H1 (cell line): Measurements from ENCODE around the gene ARMC12. TPM values are rescaled to one million over a fixed set of nuclear protein-coding genes. Genes with fewer than 3 reads are reported as not detected.

Experiments
- GABPA ChIP-seq: IDR thresholded peaks from 2 replicates; pipeline ENCODE4 v1.6.1; 2011; ENCODE audit warnings: mild to moderate bottlenecking, low read length, moderate library complexity, borderline replicate concordance; ENCODE audit not compliant: insufficient read depth
- JUN ChIP-seq: IDR thresholded peaks from 2 replicates; pipeline ENCODE4 v1.6.1; 2011; ENCODE audit warnings: low read depth, mild to moderate bottlenecking, improper control_type of control experiment, low read length
- PHF8 ChIP-seq: fragments of 200-600 bp; sonication (generic); conservative IDR thresholded peaks from 2 replicates; pipeline ENCODE4 v1.7.1; 2012; ENCODE audit warnings: low read depth, mild to moderate bottlenecking, inconsistent platforms, low read length, moderate library complexity
- POLR2AphosphoS5 ChIP-seq: IDR thresholded peaks from 2 replicates; pipeline ENCODE4 v1.6.1; 2011; ENCODE audit warnings: low read depth, low read length
- polyA plus RNA-seq, 7 experiments: library from polyadenylated mRNA; depleted of rRNA in 3 of 7; stranded (reverse) in 5 of 7; unstranded in 2 of 7; fragments of >200 nt in 5 of 7; fragments of 200-250 nt in 2 of 7; gene quantifications; 1 replicate in 5 of 7; 2 replicates in 1 of 7; 4 replicates in 1 of 7; pipeline versions ENCODE4 v1.2.1 to v1.2.3, GENCODE V29; 2011 to 2013; ENCODE audit warnings: missing spikeins in 2 of 7, mixed read lengths in 2 of 7
- total RNA-seq: library from RNA; stranded (reverse); fragmentation: NEBNext Ultra II Directional; extraction: Animal tissue kit (Norgen Biotek cat#: 25700); gene quantifications from 2 replicates; pipeline ENCODE4 v1.2.1, GENCODE V29; 2021

ARMC12 gene
- total and polyA plus RNA-seq, 2 of the 8 experiments (the other 6 are each of a cell fraction or from before 2014, with no cell fraction given), result 0.86 to 3.7 TPM

DNA sequence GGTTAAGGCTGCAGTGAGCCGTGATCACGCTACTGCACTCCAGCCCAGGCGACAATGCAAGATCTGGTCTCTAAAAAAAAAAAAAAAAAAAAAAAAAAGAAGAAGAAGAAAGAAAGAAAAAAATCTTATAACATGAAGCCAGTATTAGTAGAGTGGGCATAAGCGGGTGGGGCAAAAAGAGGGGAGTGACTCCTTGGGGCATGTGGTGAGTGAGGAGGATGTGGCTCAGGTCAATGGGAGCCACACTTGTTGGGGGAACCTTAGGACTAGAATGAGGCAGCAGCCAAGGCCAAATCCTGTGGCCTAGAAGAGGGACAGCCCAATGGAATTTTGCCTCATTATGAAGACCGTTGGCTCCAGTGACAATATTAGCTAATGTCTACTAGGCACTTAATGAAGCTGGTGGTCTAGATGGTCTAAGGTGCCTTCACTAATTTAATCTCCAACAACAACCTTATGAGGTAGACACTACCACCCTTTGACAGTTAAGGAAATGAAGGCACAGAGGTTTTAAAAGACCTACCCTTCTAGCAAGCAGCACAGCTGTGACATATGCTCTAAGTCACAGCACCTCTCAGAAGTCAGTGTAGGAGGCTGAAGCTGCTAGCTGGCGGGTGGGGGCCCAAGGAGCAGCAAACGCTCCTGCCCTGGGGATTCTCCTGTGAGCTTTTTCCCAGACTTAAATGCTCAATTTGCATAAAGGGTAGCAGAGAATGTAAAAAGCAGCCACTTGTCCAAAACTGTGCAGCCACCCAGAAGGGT, 23.6 kb upstream of the ARMC12 start (continued):
- TF ChIP-seq GABPA (no peak), JUN (no peak), POLR2AphosphoS5 (no peak), PHF8 (no peak)
